Measurements from ENCODE around the gene PRPF6.

PRPF6 gene

DNA sequence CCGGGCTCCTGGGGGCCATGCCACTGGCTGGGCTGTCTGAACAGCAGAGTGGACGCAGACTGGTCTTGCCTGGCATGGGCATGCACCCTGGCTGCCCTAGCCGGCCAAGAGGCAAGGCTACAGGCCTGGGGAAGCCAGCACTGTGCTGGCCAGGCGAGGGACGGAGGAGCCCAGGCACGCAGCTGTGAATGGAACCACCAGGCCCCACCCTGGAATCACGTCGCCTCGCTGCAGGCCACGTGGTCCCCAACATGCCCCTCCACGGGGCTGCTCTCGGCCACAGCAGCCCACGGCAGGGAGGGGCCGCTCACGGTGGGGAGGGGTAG is 28.8 kb upstream of the PRPF6 start:
- Histone ChIP-seq H3K9me3 (ENCODE audit: control insufficient read depth, insufficient read depth, low read length) (no peaks in the 10 kb centered on the region), H3K9me2 (replicated peaks; ENCODE audit: control insufficient read depth, low read length) (no peaks in the 10 kb centered on the region), H3K36me3 (ENCODE audit: control insufficient read depth, low read length) (peaks cover 4% of the 10 kb centered on the region; the same call in 1 of the 2 replicates), H3K27ac (ENCODE audit: low read depth, low read length) (no peak overlapping the region), H4K20me1 (ENCODE audit: control insufficient read depth, insufficient read depth, low read depth, low read length) (peaks cover 26% of the 10 kb centered on the region), H3K79me2 (ENCODE audit: control insufficient read depth, low read length) (peaks cover 89% of the 10 kb centered on the region), H3K4me3 (ENCODE audit: low read length) (no peak overlapping the region), H3K4me2 (ENCODE audit: low read length) (no peak overlapping the region), H3F3A (ENCODE audit: control insufficient read depth, insufficient read depth) (peaks cover 14% of the 10 kb centered on the region; the same call in 1 of the 2 replicates), H3K27me3 (ENCODE audit: control insufficient read depth, low read length) (no peaks in the 10 kb centered on the region), H3K4me1 (ENCODE audit: control insufficient read depth, low read length) (peaks cover 34% of the 10 kb centered on the region)
- TF ChIP-seq EZH2phosphoT487 (IDR thresholded peaks at IDR 0.05; ENCODE audit: borderline replicate concordance, low read length) (no peak), CTCF (IDR thresholded peaks at IDR 0.05; ENCODE audit: low read depth, low read length, poor library complexity, severe bottlenecking) (no peak)

GRCh38 chr20:63952769-63953168 is 28.2 kb upstream of the PRPF6 start:
- H3K27me3 ChIP-seq (ENCODE audit: control insufficient read depth, low read length) = no peaks in the 10 kb centered on the region
- TF ChIP-seq CTCF (IDR thresholded peaks at IDR 0.05; ENCODE audit: low read depth, low read length, poor library complexity, severe bottlenecking) (no peak), EZH2phosphoT487 (IDR thresholded peaks at IDR 0.05; ENCODE audit: borderline replicate concordance, low read length) (no peak)
- H3K9me3 ChIP-seq (ENCODE audit: control insufficient read depth, insufficient read depth, low read length) = no peaks in the 10 kb centered on the region
- peaks cover 4% of the 10 kb centered on the region; the same call in 1 of the 2 replicates for H3K36me3 ChIP-seq (ENCODE audit: control insufficient read depth, low read length)
- H3F3A ChIP-seq (ENCODE audit: control insufficient read depth, insufficient read depth) = peaks cover 14% of the 10 kb centered on the region; the same call in 1 of the 2 replicates
- no peaks in the 10 kb centered on the region for H3K9me2 ChIP-seq (replicated peaks; ENCODE audit: control insufficient read depth, low read length)
- no peak overlapping the region for H3K4me2 ChIP-seq (ENCODE audit: low read length)
- H3K4me3 ChIP-seq (ENCODE audit: low read length) = no peak overlapping the region
- H3K27ac ChIP-seq (ENCODE audit: low read depth, low read length) = no peak overlapping the region
- H3K4me1 ChIP-seq (ENCODE audit: control insufficient read depth, low read length) = peaks cover 40% of the 10 kb centered on the region
- peaks cover 22% of the 10 kb centered on the region for H4K20me1 ChIP-seq (ENCODE audit: control insufficient read depth, insufficient read depth, low read depth, low read length)
- peaks cover 83% of the 10 kb centered on the region for H3K79me2 ChIP-seq (ENCODE audit: control insufficient read depth, low read length)

DNA sequence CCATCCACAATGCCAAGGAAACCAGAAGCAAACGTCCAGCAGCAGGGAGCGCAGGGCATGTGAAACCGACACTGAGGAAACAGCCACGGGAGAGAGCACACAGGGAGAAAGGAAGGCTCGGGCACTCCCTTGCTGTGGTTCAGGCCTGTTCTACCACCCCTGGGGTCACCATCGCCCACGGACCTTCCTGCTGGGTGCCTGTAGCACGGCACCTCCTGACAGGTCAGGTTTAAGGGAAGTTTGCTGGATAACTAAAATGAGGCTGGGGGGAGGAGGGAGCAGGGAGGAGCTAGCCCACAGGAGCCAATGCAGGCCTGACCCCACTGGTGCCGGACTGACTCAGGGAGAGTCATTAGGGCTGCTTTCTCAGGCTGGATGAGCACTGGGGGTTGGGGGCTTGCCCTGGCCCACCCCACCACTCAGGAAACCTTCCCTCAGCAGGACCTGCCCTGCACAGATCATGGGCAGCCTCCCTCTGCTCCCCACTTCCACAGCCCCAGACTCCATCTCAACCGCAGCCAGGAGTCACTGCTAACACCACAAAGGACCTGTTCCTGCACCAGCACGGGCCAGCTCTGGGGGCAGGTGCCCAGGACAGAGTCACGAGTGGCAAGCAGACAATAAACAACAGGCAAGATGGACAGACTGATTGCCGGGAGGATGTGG is 27.0 kb upstream of the PRPF6 start:
- no peak overlapping the region for H3K4me3 ChIP-seq (ENCODE audit: low read length)
- peaks cover 44% of the 10 kb centered on the region for H3K4me1 ChIP-seq (ENCODE audit: control insufficient read depth, low read length)
- peak overlapping the region; percentile 86; the same call in 1 of the 2 replicates for H3K4me2 ChIP-seq (ENCODE audit: low read length)
- H3K9me3 ChIP-seq (ENCODE audit: control insufficient read depth, insufficient read depth, low read length) = no peaks in the 10 kb centered on the region
- H4K20me1 ChIP-seq (ENCODE audit: control insufficient read depth, insufficient read depth, low read depth, low read length) = peaks cover 22% of the 10 kb centered on the region
- H3F3A ChIP-seq (ENCODE audit: control insufficient read depth, insufficient read depth) = peaks cover 10% of the 10 kb centered on the region; the same call in 1 of the 2 replicates
- H3K27me3 ChIP-seq (ENCODE audit: control insufficient read depth, low read length) = no peaks in the 10 kb centered on the region
- peaks cover 2% of the 10 kb centered on the region; the same call in 1 of the 2 replicates for H3K36me3 ChIP-seq (ENCODE audit: control insufficient read depth, low read length)
- no peaks in the 10 kb centered on the region for H3K9me2 ChIP-seq (replicated peaks; ENCODE audit: control insufficient read depth, low read length)
- H3K79me2 ChIP-seq (ENCODE audit: control insufficient read depth, low read length) = peaks cover 72% of the 10 kb centered on the region
- no peak overlapping the region for H3K27ac ChIP-seq (ENCODE audit: low read depth, low read length)
- TF ChIP-seq EZH2phosphoT487 (IDR thresholded peaks at IDR 0.05; ENCODE audit: borderline replicate concordance, low read length) (no peak), CTCF (IDR thresholded peaks at IDR 0.05; ENCODE audit: low read depth, low read length, poor library complexity, severe bottlenecking) (no peak)
